Duodenal mucosa (tissue), 2 donors: Measurements from ENCODE around the gene PTGIR.

Experiments used
- H3K27ac ChIP-seq: one replicate; pipeline ENCODE4 v1.7.0; 2013; ENCODE audit warnings: low read depth, low read length
- H3K27me3 ChIP-seq, 2 donors: one replicate each; pipeline ENCODE4 v1.7.0; 2013; ENCODE audit warnings: low read length in 2 of 2, control low read depth in 1 of 2; ENCODE audit not compliant: insufficient read depth in 2 of 2, control insufficient read depth in 1 of 2
- H3K36me3 ChIP-seq, 2 donors: one replicate each; pipeline ENCODE4 v1.7.0; 2013; ENCODE audit warnings: low read length in 2 of 2, control low read depth in 1 of 2; ENCODE audit not compliant: insufficient read depth in 2 of 2, control insufficient read depth in 1 of 2
- H3K4me1 ChIP-seq, 2 donors: one replicate each; pipeline ENCODE4 v1.7.0; 2013; ENCODE audit warnings: low read length in 2 of 2, control low read depth in 1 of 2; ENCODE audit not compliant: insufficient read depth in 2 of 2, control insufficient read depth in 1 of 2
- H3K4me3 ChIP-seq, 2 donors: one replicate each; pipeline ENCODE4 v1.7.0; 2013; ENCODE audit warnings: low read length in 2 of 2, low read depth in 1 of 2
- H3K9ac ChIP-seq, 2 donors: one replicate each; pipeline ENCODE4 v1.7.0; 2013; ENCODE audit warnings: low read length in 2 of 2, low read depth in 1 of 2
- H3K9me3 ChIP-seq, 2 donors: one replicate each; pipeline ENCODE4 v1.7.0; 2013; ENCODE audit warnings: low read length in 2 of 2, control low read depth in 1 of 2; ENCODE audit not compliant: control insufficient read depth in 1 of 2

The PTGIR gene

DNA sequence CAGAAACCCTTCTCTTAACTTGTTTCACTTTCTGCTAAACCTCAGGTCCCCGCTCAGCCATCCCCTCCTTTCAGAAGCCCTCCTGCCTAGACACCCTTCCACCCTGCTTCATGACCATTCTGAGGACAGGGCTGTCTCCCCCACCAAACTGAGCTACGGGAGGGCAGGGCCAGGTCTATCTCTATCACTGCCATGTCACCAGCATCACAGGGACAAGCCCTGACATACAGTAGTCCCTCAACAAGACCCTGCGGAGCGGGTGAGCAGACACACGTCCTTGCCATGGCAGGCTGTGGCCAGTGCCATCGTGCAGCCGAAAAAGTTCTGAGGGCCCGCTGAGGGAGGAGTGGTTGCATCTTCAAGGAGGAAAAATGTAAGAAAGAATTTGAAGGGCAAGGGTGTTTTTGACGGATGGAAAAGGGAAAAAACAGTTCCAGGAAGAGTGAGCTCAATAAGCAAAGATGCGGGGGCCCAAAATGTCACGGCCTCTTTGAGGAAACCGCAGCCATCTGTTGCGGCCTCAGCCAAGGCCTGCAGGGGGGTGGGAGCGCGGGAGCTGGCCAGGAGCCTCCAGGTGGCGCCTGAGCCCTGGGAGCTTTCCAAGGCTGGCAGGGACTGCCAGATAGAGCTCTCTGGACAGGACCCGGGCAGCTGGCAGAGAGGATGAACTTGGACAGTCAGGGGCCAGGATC lies 8.1 kb downstream of the PTGIR start:
- peak overlapping the region; percentile 63 for H3K27ac ChIP-seq
- no peak overlapping the region for H3K9ac ChIP-seq
- H3K4me1 ChIP-seq: peaks cover 17 to 36% of the 10 kb centered on the region in 2 donors

DNA sequence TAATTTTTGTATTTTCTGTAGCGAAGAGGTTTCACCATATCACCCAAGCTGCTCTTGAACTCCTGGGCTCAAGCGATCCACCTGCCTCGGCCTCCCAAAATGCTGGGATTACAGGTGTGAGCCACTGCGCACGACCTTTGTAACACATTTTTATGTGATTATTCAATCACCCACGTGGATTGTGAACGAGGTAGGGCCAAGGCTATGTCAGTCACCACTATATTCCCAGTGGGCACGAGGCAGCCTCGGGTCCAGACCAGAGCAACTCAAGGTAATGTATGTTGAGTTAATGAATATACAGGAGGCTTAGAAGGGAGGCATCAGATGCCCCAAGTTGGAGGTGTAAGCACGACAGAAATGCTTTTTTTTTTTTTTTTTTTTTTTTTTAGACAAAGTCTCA lies 8.9 kb downstream of the PTGIR start:
- peaks cover under 1 to 4% of the 10 kb centered on the region in 2 donors for H3K27me3 ChIP-seq
- no peaks in the 10 kb centered on the region for H3K9me3 ChIP-seq
- H3K4me3 ChIP-seq: no peak overlapping the region
- H3K4me1 ChIP-seq: peaks cover 17 to 44% of the 10 kb centered on the region in 2 donors
- H3K9ac ChIP-seq: no peak overlapping the region
- no peak overlapping the region for H3K27ac ChIP-seq
- peaks cover 0 to 2% of the 10 kb centered on the region in 2 donors for H3K36me3 ChIP-seq

More for the DNA sequence above, 8.1 kb downstream of the PTGIR start:
- Histone ChIP-seq H3K4me3 (no peak overlapping the region), H3K9me3 (no peaks in the 10 kb centered on the region), H3K27me3 (peaks cover 4 to 8% of the 10 kb centered on the region in 2 donors), H3K36me3 (no peaks in the 10 kb centered on the region)

- Histone ChIP-seq H3K9ac (no peak overlapping the region), H3K4me3 (no peak overlapping the region), H3K4me1 (peaks cover 13 to 43% of the 10 kb centered on the region in 2 donors), H3K36me3 (peaks cover 6 to 18% of the 10 kb centered on the region in 2 donors), H3K27me3 (no peaks in the 10 kb centered on the region), H3K9me3 (no peaks in the 10 kb centered on the region), H3K27ac (no peak overlapping the region)
Observed at GRCh38 chr19:46614114-46614722, 10.7 kb downstream of the PTGIR start.

- Histone ChIP-seq H3K36me3 (peaks cover 13 to 25% of the 10 kb centered on the region in 2 donors), H3K27me3 (no peaks in the 10 kb centered on the region), H3K9me3 (no peaks in the 10 kb centered on the region), H3K4me3 (no peak overlapping the region), H3K4me1 (peaks cover 8 to 38% of the 10 kb centered on the region in 2 donors), H3K27ac (no peak overlapping the region), H3K9ac (no peak overlapping the region)
Observed at GRCh38 chr19:46613525-46613924, 11.4 kb downstream of the PTGIR start.

DNA sequence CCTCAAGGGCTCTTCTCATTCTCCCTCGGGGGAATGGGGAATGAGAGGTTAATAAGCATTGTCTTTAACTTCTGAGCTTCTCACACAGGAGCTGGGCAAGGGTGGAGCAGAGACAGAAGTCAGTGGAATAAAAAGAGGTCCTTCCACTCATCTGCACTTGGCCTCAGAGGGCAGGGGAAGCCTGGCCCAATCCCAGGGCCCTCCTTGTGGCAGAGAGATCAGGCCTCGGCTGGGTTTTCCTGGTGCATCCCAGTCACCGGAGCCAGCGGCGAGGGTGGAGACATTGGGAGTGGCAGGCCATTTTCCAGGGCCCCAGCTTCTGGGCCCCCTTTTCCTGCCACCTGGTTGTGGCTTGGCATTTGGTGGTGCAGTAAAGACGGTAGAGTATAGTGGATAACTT lies 13.1 kb downstream of the PTGIR start:
- Histone ChIP-seq H3K27me3 (no peaks in the 10 kb centered on the region), H3K9me3 (no peaks in the 10 kb centered on the region), H3K4me1 (peaks cover 3 to 29% of the 10 kb centered on the region in 2 donors), H3K36me3 (peaks cover 26 to 42% of the 10 kb centered on the region in 2 donors), H3K27ac (no peak overlapping the region), H3K9ac (no peak overlapping the region), H3K4me3 (no peak overlapping the region)

- Histone ChIP-seq H3K36me3 (peaks cover 28 to 49% of the 10 kb centered on the region in 2 donors), H3K4me1 (peaks cover 0 to 24% of the 10 kb centered on the region in 2 donors), H3K4me3 (no peak overlapping the region), H3K27ac (no peak overlapping the region), H3K9me3 (no peaks in the 10 kb centered on the region), H3K9ac (no peak overlapping the region), H3K27me3 (no peaks in the 10 kb centered on the region)
Observed at GRCh38 chr19:46610851-46611770, 13.8 kb downstream of the PTGIR start.

- no peaks in the 10 kb centered on the region for H3K9me3 ChIP-seq
- H3K27me3 ChIP-seq: no peaks in the 10 kb centered on the region
- peaks cover 34 to 56% of the 10 kb centered on the region in 2 donors for H3K36me3 ChIP-seq
- peaks cover 0 to 19% of the 10 kb centered on the region in 2 donors for H3K4me1 ChIP-seq
- no peak overlapping the region for H3K4me3 ChIP-seq
- H3K27ac ChIP-seq: no peak overlapping the region
- no peak overlapping the region for H3K9ac ChIP-seq
Observed at GRCh38 chr19:46610413-46610775, 14.5 kb downstream of the PTGIR start.

DNA sequence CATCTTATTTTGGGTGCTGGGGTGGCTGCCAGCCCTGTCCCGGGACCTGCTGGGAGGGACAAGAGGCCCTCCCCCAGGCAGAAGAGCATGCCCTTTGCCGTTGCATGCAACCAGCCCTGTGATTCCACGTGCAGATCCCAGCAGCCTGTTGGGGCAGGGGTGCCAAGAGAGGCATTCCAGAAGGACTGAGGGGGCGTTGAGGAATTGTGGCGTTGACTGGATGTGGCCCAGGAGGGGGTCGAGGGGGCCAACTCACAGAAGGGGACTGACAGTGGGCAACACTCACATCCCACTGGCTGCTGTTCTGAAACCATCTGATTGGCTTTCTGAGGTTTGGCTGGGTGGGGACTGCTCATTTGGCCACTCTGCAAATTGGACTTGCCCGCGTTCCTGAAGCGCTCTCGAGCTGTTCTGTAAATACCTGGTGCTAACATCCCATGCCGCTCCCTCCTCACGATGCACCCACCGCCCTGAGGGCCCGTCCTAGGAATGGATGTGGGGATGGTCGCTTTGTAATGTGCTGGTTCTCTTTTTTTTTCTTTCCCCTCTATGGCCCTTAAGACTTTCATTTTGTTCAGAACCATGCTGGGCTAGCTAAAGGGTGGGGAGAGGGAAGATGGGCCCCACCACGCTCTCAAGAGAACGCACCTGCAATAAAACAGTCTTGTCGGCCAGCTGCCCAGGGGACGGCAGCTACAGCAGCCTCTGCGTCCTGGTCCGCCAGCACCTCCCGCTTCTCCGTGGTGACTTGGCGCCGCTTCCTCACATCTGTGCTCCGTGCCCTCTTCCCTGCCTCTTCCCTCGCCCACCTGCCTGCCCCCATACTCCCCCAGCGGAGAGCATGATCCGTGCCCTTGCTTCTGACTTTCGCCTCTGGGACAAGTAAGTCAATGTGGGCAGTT lies 15.1 kb downstream of the PTGIR start:
- Histone ChIP-seq H3K4me1 (peaks cover 0 to 19% of the 10 kb centered on the region in 2 donors), H3K36me3 (peaks cover 34 to 56% of the 10 kb centered on the region in 2 donors), H3K4me3 (no peak overlapping the region), H3K9me3 (no peaks in the 10 kb centered on the region), H3K27ac (no peak overlapping the region), H3K9ac (no peak overlapping the region), H3K27me3 (no peaks in the 10 kb centered on the region)

DNA sequence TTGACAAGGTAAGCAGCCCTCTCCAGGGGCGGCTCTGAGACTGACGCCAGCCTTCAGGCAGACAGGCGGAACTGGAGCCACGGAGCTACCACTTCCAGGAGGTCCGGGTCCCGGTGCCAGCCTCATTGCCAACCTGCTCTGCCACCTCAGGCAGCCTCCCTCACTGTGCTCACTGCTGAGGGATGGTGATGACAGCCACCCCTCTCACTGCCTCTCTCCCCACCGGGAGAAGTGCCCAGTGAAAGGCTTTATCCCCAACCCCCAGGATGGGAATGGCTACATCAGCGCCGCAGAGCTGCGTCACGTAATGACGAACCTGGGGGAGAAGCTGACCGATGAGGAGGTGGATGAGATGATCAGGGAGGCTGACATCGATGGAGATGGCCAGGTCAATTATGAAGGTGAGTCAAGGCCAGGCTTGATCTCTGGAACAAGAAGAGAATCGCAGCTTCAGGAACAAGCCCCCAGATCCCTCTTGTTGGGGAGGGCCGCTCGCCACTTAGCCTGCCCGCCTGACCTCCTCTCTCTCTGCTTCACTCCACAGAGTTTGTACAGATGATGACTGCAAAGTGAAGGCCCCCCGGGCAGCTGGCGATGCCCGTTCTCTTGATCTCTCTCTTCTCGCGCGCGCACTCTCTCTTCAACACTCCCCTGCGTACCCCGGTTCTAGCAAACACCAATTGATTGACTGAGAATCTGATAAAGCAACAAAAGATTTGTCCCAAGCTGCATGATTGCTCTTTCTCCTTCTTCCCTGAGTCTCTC lies 16.1 kb downstream of the PTGIR start:
- Histone ChIP-seq H3K4me1 (peaks cover 7 to 27% of the 10 kb centered on the region in 2 donors), H3K9me3 (no peaks in the 10 kb centered on the region), H3K27me3 (no peaks in the 10 kb centered on the region), H3K36me3 (peaks cover 34 to 56% of the 10 kb centered on the region in 2 donors), H3K9ac (no peak overlapping the region), H3K27ac (no peak overlapping the region), H3K4me3 (no peak overlapping the region)
